Naive thymus-derived CD8-positive, alpha-beta T cell (primary cell): Measurements from ENCODE around the gene BACH2. TPM values are rescaled to one million over a fixed set of nuclear protein-coding genes. Genes with fewer than 3 reads are reported as not detected.

Source experiments
- ATAC-seq, 2 donors: fragments of 150-1000 bp; cut with Tn5 transposase in 1 of 2; sonication (Bioruptor Pico), chemical (Tn5 transposase) in 1 of 2; 1 replicate in 1 of 2; 2 replicates in 1 of 2; pipeline ENCODE4 v1.10.0; 2021; ENCODE audit warnings: mild to moderate bottlenecking in 2 of 2, moderate library complexity in 2 of 2
- POLR2A ChIA-PET: fragments of 350-600 bp; sonication (Branson Sonifier 250); formaldehyde crosslinking; loops from one replicate; lab custom pipeline; 2021; ENCODE audit warnings: antibody characterized with exemption; lab: Charles Lee
- DNase-seq, 10 donors: peaks; one replicate each; pipeline versions ENCODE4 v3.0.0 to v3.0.0-alpha.2; 2020 to 2022
- H3K27ac Mint-ChIP-seq, 10 donors: one replicate each; pipeline ENCODE4 v1.8.0; 2020 to 2022; ENCODE audit warnings: mild to moderate bottlenecking in 10 of 10, mixed read lengths in 10 of 10, moderate library complexity in 4 of 10, inconsistent platforms in 1 of 10
- H3K27me3 Mint-ChIP-seq, 5 donors: one replicate each; pipeline ENCODE4 v1.8.0; 2021 to 2022; ENCODE audit warnings: mixed read lengths in 5 of 5
- H3K36me3 Mint-ChIP-seq, 3 donors: one replicate each; pipeline ENCODE4 v1.8.0; 2020 to 2022; ENCODE audit warnings: mixed read lengths in 3 of 3, mild to moderate bottlenecking in 2 of 3, inconsistent platforms in 1 of 3
- H3K4me1 Mint-ChIP-seq, 4 donors: one replicate each; pipeline ENCODE4 v1.8.0; 2021 to 2022; ENCODE audit warnings: mixed read lengths in 4 of 4
- H3K4me3 Mint-ChIP-seq, 10 donors: one replicate each; pipeline ENCODE4 v1.8.0; 2020 to 2022; ENCODE audit warnings: mild to moderate bottlenecking in 10 of 10, mixed read lengths in 10 of 10, moderate library complexity in 6 of 10, inconsistent platforms in 1 of 10
- H3K9me3 Mint-ChIP-seq, 9 donors: one replicate each; pipeline ENCODE4 v1.8.0; 2020 to 2022; ENCODE audit warnings: mixed read lengths in 9 of 9, mild to moderate bottlenecking in 3 of 9, inconsistent platforms in 1 of 9, moderate library complexity in 1 of 9
- polyA plus RNA-seq, 3 donors: library from polyadenylated mRNA; unstranded; fragments of 300-500 nt; fragmentation: Illumina TruSeq; gene quantifications; one replicate each; pipeline ENCODE4 v1.2.3, GENCODE V29; 2021
- total RNA-seq, 8 experiments: library from RNA in 2 of 8; stranded (reverse) in 2 of 8; gene quantifications; one replicate each; pipeline ENCODE4 v1.2.3 and lab custom pipeline; 2021 to 2026

The BACH2 gene
- total and polyA plus RNA-seq, 5 experiments from 2014 or later: 17.5 to 126 (median 29.3) TPM

GRCh38 chr6:89950446-89950845 lies 346.2 kb downstream of the BACH2 start:
- H3K4me1 Mint-ChIP-seq: peaks cover 49 to 78% (median 73%) of the 10 kb centered on the region in 4 donors
- H3K27ac Mint-ChIP-seq: peak overlapping the region in 9 of 10 donors; percentile 70 to 94 (median 89)
- peak overlapping the region in 1 of 10 donors; percentile 24 for H3K4me3 Mint-ChIP-seq
- no peaks in the 10 kb centered on the region for H3K27me3 Mint-ChIP-seq
- no peak for DNase-seq
- peaks cover 13 to 62% (median 26%) of the 10 kb centered on the region in 3 donors for H3K36me3 Mint-ChIP-seq
- no peaks in the 10 kb centered on the region for H3K9me3 Mint-ChIP-seq
- ATAC-seq: no peak
- POLR2A ChIA-PET: interaction anchor here (0.9 kb wide), 1 partner anchor 345 kb away, joined by 3 read pairs; no protein-coding TSS in a partner anchor

DNA sequence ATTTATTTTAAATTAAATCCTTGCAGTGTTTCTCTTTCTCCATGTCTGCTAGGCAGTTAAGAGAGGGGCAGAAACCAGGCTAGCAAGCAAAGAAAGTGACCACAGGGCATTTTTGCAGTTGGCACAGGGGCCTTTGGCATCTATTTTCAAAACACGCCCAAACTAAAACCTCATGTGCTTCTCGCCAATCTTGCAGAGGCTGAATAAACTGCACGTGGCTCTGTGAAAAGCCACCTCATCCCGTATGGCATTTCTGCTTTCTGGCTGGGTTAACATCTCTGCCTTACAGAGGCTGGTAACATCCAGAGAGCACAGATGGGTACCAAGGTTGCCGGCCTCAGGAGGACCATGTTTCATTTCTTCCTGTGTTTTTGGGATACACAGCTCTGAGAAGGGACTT lies 347.8 kb downstream of the BACH2 start:
- H3K4me1 Mint-ChIP-seq: peaks cover 45 to 77% (median 71%) of the 10 kb centered on the region in 4 donors

GRCh38 chr6:89944826-89945407 lies 351.7 kb downstream of the BACH2 start:
- Mint-ChIP-seq H3K4me3 (no peak overlapping the region), H3K27ac (peak overlapping the region; percentile 49 to 89 (median 78)), H3K4me1 (peaks cover 37 to 72% (median 60%) of the 10 kb centered on the region in 4 donors), H3K27me3 (no peaks in the 10 kb centered on the region), H3K36me3 (peaks cover 6 to 74% (median 19%) of the 10 kb centered on the region in 3 donors), H3K9me3 (no peaks in the 10 kb centered on the region)
- POLR2A ChIA-PET: interaction anchor here (0.6 to 1.3 kb wide), 2 partner anchors 10 to 41 kb away, joined by 5 to 6 read pairs; no protein-coding TSS in a partner anchor
- DNase-seq: peak in 3 of 10 donors; percentile 38 to 42 (median 41)
- peak in 1 of 2 donors; percentile 29 for ATAC-seq

More for the DNA sequence above, 347.8 kb downstream of the BACH2 start:
- H3K27me3 Mint-ChIP-seq: no peaks in the 10 kb centered on the region
- peaks cover 13 to 68% (median 26%) of the 10 kb centered on the region in 3 donors for H3K36me3 Mint-ChIP-seq
- no peak overlapping the region for H3K4me3 Mint-ChIP-seq
- no peak for ATAC-seq
- H3K27ac Mint-ChIP-seq: peak overlapping the region in 8 of 10 donors; percentile 6 to 94 (median 90)
- DNase-seq: no peak
- POLR2A ChIA-PET: no interaction called here
- no peaks in the 10 kb centered on the region for H3K9me3 Mint-ChIP-seq

- H3K27me3 Mint-ChIP-seq: no peaks in the 10 kb centered on the region
- ATAC-seq: no peak
- DNase-seq: no peak
- H3K27ac Mint-ChIP-seq: peak overlapping the region; percentile 60 to 89 (median 82)
- H3K4me1 Mint-ChIP-seq: peaks cover 31 to 66% (median 54%) of the 10 kb centered on the region in 4 donors
- H3K9me3 Mint-ChIP-seq: no peaks in the 10 kb centered on the region
- POLR2A ChIA-PET: interaction anchor here (0.6 to 1.3 kb wide), 2 partner anchors 11 to 42 kb away, joined by 5 to 6 read pairs; no protein-coding TSS in a partner anchor
- H3K36me3 Mint-ChIP-seq: peaks cover 0 to 69% (median 13%) of the 10 kb centered on the region in 3 donors
- no peak overlapping the region for H3K4me3 Mint-ChIP-seq
Observed at GRCh38 chr6:89944181-89944755, 352.4 kb downstream of the BACH2 start.

DNA sequence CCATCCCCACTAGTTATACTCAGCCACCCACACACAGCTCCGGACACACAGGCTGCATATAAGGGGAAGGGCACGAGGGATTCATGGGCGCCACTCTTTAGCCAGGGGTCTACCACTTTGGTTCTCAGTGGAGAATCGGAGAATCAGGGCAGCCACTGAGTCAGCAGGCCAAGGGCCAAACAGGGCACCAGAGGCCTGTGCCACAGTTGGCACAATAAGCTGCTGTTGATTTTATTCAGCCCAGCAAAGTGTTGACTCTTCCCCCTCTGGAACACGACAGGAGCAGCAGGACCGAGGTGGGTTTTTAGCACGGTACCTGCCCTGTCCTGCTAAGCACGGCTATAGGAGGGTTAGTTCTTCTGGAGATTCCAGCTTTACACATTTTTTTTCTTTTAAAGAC lies 354.0 kb downstream of the BACH2 start:
- POLR2A ChIA-PET: interaction anchor here (0.6 to 1.0 kb wide), 2 partner anchors 10 to 194 kb away, joined by 3 read pairs; no protein-coding TSS in a partner anchor
- no peaks in the 10 kb centered on the region for H3K27me3 Mint-ChIP-seq
- no peaks in the 10 kb centered on the region for H3K9me3 Mint-ChIP-seq
- peak overlapping the region; percentile 59 to 91 (median 82) for H3K27ac Mint-ChIP-seq
- H3K4me1 Mint-ChIP-seq: peaks cover 30 to 69% (median 54%) of the 10 kb centered on the region in 4 donors
- peak overlapping the region in 1 of 10 donors; percentile 32 for H3K4me3 Mint-ChIP-seq
- DNase-seq (no peak), ATAC-seq (no peak)
- peaks cover 0 to 76% (median 12%) of the 10 kb centered on the region in 3 donors for H3K36me3 Mint-ChIP-seq

DNA sequence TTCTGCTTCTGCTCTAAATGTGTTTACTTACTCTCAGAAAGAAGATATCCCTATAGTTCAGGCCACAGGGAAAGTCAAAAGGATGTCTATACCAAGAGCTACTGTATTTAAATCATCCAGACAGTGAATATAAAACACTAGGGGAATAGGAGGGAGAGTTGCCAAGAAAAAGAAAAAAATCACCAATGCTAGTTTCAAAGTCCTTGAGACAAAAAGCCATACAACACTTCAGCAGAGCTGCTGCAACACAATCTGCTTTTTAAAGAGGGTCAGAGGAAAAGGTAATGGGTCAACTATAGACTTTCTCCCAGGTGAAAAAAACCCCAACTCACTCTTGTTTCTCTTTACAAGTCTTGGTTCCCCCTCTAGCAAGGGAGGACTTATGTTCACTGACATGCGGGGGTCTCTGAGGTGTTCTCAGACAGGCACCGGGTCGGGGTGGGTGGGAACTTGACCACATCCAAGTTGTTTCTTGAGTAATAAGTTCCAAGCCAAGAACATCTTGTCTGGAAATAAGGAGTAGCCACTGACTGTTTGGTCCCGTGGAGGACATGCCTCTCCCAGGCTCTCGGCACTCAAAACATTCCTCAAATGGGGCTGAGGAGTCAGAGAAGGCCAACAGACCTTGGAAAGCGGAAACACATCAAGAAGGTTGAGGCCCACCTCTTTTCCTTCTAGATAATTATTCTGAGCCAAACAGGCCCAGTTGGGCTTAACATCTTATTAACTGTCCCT lies 354.7 kb downstream of the BACH2 start:
- no peaks in the 10 kb centered on the region for H3K9me3 Mint-ChIP-seq
- H3K4me3 Mint-ChIP-seq: peak overlapping the region in 1 of 10 donors; percentile 32
- peak overlapping the region; percentile 73 to 94 (median 85) for H3K27ac Mint-ChIP-seq
- ATAC-seq (no peak), DNase-seq (no peak)
- peaks cover 29 to 64% (median 51%) of the 10 kb centered on the region in 4 donors for H3K4me1 Mint-ChIP-seq
- POLR2A ChIA-PET: interaction anchor here (1.0 to 1.7 kb wide), 4 partner anchors 11 to 350 kb away, joined by 3 to 5 read pairs (median 3); no protein-coding TSS in a partner anchor
- H3K27me3 Mint-ChIP-seq: no peaks in the 10 kb centered on the region
- peaks cover 0 to 75% (median 7%) of the 10 kb centered on the region in 3 donors for H3K36me3 Mint-ChIP-seq

DNA sequence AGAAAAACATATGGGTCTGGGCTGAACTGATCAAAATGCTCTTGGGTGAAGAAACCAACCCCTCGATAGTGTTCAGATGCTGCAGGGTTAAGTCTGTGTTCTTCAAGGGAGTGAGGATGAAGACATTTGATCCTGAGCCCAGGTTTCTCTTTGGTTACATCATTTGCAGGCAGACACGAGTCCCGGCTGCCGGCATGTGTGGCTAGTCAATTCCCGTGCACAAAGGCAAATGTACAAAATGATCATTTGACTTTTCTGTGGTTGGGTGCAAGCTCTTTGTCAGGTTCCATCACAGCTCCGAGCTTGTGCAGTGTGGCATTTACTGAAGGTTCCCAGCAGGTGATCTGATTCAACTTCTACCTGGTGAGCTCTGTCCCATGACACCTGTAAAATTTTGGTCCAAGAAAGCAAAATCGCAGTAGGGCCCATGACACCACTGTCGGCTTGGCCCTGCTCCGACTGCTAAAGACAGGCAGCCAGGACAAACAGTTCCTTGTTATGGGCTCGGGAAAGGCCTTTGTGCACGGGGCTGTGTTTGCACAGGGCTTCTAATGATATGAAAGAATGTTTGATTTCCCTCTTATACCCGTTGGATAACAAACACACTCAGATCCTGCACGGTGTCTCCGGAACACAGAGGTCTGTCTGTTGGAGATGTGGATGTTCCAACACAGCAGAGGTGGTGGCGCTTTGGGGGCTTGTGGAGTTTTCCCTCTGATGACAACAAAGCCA lies 355.4 kb downstream of the BACH2 start:
- POLR2A ChIA-PET: interaction anchor here (0.6 to 1.7 kb wide), 8 partner anchors 12 to 538 kb away, joined by 3 to 9 read pairs (median 4); partner anchors contain the start of gene BACH2
- ATAC-seq (peak; percentile 24 to 27), DNase-seq (no peak)
- no peaks in the 10 kb centered on the region for H3K9me3 Mint-ChIP-seq
- H3K4me3 Mint-ChIP-seq: peak overlapping the region in 4 of 10 donors; percentile 1 to 24 (median 16)
- peak overlapping the region; percentile 73 to 94 (median 85) for H3K27ac Mint-ChIP-seq
- H3K27me3 Mint-ChIP-seq: no peaks in the 10 kb centered on the region
- H3K36me3 Mint-ChIP-seq: peaks cover 0 to 75% (median 2%) of the 10 kb centered on the region in 3 donors
- H3K4me1 Mint-ChIP-seq: peaks cover 23 to 65% (median 48%) of the 10 kb centered on the region in 4 donors

- ATAC-seq (peak; percentile 92 to 93), DNase-seq (peak; percentile 33 to 84 (median 68))
- H3K9me3 Mint-ChIP-seq: no peaks in the 10 kb centered on the region
- peak overlapping the region in 2 of 10 donors; percentile 22 to 38 for H3K4me3 Mint-ChIP-seq
- H3K27ac Mint-ChIP-seq: peak overlapping the region; percentile 11 to 94 (median 84)
- POLR2A ChIA-PET: interaction anchor here (0.6 to 1.7 kb wide), 12 partner anchors 12 to 539 kb away, joined by 3 to 9 read pairs (median 4); partner anchors contain the start of gene BACH2
- H3K27me3 Mint-ChIP-seq: no peaks in the 10 kb centered on the region
- peaks cover 23 to 65% (median 44%) of the 10 kb centered on the region in 4 donors for H3K4me1 Mint-ChIP-seq
- peaks cover 0 to 75% (median 0%) of the 10 kb centered on the region in 3 donors for H3K36me3 Mint-ChIP-seq
Observed at GRCh38 chr6:89940225-89941027, 356.2 kb downstream of the BACH2 start.

- no peaks in the 10 kb centered on the region for H3K27me3 Mint-ChIP-seq
- ATAC-seq (no peak), DNase-seq (no peak)
- H3K4me1 Mint-ChIP-seq: peaks cover 16 to 54% (median 33%) of the 10 kb centered on the region in 4 donors
- peaks cover 0 to 79% (median 0%) of the 10 kb centered on the region in 3 donors for H3K36me3 Mint-ChIP-seq
- H3K9me3 Mint-ChIP-seq: no peaks in the 10 kb centered on the region
- peak overlapping the region in 9 of 10 donors; percentile 2 to 89 (median 65) for H3K27ac Mint-ChIP-seq
- peak overlapping the region in 1 of 10 donors; percentile 7 for H3K4me3 Mint-ChIP-seq
- POLR2A ChIA-PET: no interaction called here
Observed at GRCh38 chr6:89939144-89939543, 357.5 kb downstream of the BACH2 start.

GRCh38 chr6:89938014-89938413 lies 358.6 kb downstream of the BACH2 start:
- Mint-ChIP-seq H3K27me3 (no peaks in the 10 kb centered on the region), H3K9me3 (no peaks in the 10 kb centered on the region), H3K36me3 (peaks cover 0 to 80% (median 0%) of the 10 kb centered on the region in 3 donors), H3K4me1 (peaks cover 11 to 45% (median 27%) of the 10 kb centered on the region in 4 donors), H3K27ac (peak overlapping the region in 4 of 10 donors; percentile 2 to 63 (median 26)), H3K4me3 (no peak overlapping the region)
- POLR2A ChIA-PET: interaction anchor here (0.6 to 0.7 kb wide), 2 partner anchors 167 to 754 kb away, joined by 3 read pairs; no protein-coding TSS in a partner anchor
- ATAC-seq: no peak
- no peak for DNase-seq

DNA sequence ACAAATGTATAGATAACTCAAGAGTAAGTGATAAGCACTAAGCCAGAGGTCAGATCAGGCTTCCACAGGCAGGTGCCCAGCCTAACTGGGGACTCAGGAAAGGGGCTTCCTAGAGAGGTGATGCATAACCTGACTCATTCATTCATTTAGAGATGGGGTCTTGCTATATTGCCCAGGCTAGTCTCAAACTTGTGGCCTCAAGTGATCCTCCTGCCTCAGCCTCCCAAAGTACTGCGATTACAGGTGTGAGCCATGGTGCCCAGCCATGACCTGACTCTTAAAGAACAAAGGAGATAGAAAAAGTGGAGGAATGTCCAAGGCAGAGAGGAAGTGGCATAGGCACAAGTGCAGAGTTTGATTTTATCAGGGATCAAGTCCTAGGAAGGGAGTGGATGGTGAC lies 360.5 kb downstream of the BACH2 start:
- ATAC-seq: no peak
- POLR2A ChIA-PET: no interaction called here
- Mint-ChIP-seq H3K4me1 (peaks cover 3 to 31% (median 15%) of the 10 kb centered on the region in 4 donors), H3K9me3 (no peaks in the 10 kb centered on the region), H3K4me3 (no peak overlapping the region), H3K27me3 (no peaks in the 10 kb centered on the region), H3K36me3 (peaks cover 0 to 84% (median 8%) of the 10 kb centered on the region in 3 donors), H3K27ac (peak overlapping the region; percentile 21 to 83 (median 67))
- no peak for DNase-seq
